PFSK-1 (cell line): ENCODE results near the gene NRXN3.

ENCODE experiments used
- SIN3A ChIP-seq: IDR thresholded peaks from 2 replicates; pipeline ENCODE4 v1.6.1; 2012; ENCODE audit warnings: mild to moderate bottlenecking, low read length, moderate library complexity, borderline replicate concordance; ENCODE audit not compliant: insufficient read depth
- TAF1 ChIP-seq: IDR thresholded peaks from 2 replicates; pipeline ENCODE4 v1.6.1; 2012; ENCODE audit warnings: low read length, control low read depth, borderline replicate concordance; ENCODE audit not compliant: insufficient read depth
- TF ChIP-seq, protein P1 (sequence below), 2 experiments: IDR thresholded peaks; 2 replicates each; pipeline versions ENCODE4 v1.6.1 to v1.8.0; 2011 to 2012; ENCODE audit warnings: low read depth in 2 of 2, low read length in 2 of 2, control low read depth in 1 of 2, inconsistent platforms in 1 of 2, mild to moderate bottlenecking in 1 of 2, moderate library complexity in 1 of 2; ENCODE audit not compliant: insufficient read depth in 1 of 2

DNA sequence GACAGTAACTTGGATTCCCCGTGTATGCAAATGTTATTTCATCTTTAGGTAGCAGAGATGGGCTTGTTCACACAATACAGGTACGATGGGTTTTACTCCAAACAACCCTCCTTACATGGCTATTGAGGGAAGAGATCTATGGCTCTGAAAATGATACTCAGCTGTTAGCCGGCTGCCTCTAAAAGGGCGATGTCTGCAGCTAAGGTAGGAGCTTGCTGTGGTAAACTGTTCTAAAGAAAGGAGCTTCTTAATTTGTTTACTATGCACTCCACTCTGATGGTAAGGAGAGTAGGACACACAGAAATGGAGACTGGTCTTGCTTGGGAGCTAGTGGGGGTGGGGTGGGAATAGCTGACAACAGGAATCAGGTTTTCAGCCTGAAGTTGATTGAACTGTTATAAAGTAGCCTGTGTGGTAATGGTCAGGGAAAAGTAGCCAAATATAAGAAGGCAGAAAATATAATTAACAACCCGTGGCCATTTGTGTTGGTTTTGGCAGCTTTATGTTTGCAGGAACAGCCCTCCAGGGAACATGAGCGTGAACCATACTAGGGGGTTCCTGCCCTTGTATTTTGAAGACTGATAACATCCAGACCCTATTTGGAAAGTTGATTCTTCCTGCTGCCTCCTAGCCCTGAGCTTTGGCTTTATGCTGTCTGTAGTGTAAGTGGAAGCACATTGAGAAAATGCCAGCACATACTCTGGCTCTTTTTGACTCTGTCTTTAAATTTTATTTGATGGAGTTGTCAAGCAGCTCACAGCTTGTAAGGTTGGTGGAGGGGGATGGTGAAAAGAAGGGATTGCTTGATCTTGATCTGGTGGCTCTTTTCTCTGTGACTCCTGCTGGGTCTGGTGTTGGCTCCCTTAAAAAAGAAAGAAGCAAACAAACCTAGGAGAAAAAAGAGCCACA lies 1111.3 kb downstream of the NRXN3 start:
- TF ChIP-seq SIN3A = no peak
- no peak for TF ChIP-seq TAF1
- TF ChIP-seq, protein P1, sequence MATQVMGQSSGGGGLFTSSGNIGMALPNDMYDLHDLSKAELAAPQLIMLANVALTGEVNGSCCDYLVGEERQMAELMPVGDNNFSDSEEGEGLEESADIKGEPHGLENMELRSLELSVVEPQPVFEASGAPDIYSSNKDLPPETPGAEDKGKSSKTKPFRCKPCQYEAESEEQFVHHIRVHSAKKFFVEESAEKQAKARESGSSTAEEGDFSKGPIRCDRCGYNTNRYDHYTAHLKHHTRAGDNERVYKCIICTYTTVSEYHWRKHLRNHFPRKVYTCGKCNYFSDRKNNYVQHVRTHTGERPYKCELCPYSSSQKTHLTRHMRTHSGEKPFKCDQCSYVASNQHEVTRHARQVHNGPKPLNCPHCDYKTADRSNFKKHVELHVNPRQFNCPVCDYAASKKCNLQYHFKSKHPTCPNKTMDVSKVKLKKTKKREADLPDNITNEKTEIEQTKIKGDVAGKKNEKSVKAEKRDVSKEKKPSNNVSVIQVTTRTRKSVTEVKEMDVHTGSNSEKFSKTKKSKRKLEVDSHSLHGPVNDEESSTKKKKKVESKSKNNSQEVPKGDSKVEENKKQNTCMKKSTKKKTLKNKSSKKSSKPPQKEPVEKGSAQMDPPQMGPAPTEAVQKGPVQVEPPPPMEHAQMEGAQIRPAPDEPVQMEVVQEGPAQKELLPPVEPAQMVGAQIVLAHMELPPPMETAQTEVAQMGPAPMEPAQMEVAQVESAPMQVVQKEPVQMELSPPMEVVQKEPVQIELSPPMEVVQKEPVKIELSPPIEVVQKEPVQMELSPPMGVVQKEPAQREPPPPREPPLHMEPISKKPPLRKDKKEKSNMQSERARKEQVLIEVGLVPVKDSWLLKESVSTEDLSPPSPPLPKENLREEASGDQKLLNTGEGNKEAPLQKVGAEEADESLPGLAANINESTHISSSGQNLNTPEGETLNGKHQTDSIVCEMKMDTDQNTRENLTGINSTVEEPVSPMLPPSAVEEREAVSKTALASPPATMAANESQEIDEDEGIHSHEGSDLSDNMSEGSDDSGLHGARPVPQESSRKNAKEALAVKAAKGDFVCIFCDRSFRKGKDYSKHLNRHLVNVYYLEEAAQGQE (IDR thresholded peaks at IDR 0.05; ENCODE audit: insufficient read depth in 1 of 2, low read depth in 2 of 2, low read length in 2 of 2) = no peak
